Keratinocyte (primary cell): ENCODE results near the gene RAB11B. TPM values are rescaled to one million over a fixed set of nuclear protein-coding genes. Genes with fewer than 3 reads are reported as not detected.

ENCODE experiments used
- DNase-seq: peaks from one replicate; pipeline ENCODE4 v3.0.0-alpha.2; 2011; ENCODE audit warnings: low read depth, missing footprints, low spot score
- FAIRE-seq: peaks from 2 replicates; lab custom pipeline; 2011; peaks lifted over from hg19 to GRCh38; lab: Jason Lieb, UNC
- H2AFZ ChIP-seq: 2 replicates; pipeline ENCODE4 v1.6.0; 2012; ENCODE audit warnings: low read length, control low read depth, inconsistent platforms; ENCODE audit not compliant: control insufficient read depth
- H3K27ac ChIP-seq: 2 replicates; pipeline ENCODE4 v1.5.1; 2011; ENCODE audit warnings: low read length; ENCODE audit not compliant: control insufficient read depth, insufficient read depth
- H3K27me3 ChIP-seq: 3 replicates; pipeline ENCODE4 v1.6.0; 2011; ENCODE audit warnings: low read length; ENCODE audit not compliant: control insufficient read depth, insufficient read depth; ENCODE audit errors: extremely low read depth
- H3K36me3 ChIP-seq, 2 experiments: 2 replicates in 1 of 2; 3 replicates in 1 of 2; pipeline ENCODE4 v1.5.1; 2011; ENCODE audit warnings: low read length in 2 of 2, mild to moderate bottlenecking in 1 of 2; ENCODE audit not compliant: control insufficient read depth in 2 of 2, insufficient read depth in 2 of 2; ENCODE audit errors: extremely low read depth in 1 of 2
- H3K4me1 ChIP-seq: 3 replicates; pipeline ENCODE4 v1.5.1; 2011; ENCODE audit warnings: low read length; ENCODE audit not compliant: control insufficient read depth, insufficient read depth; ENCODE audit errors: extremely low read depth
- H3K4me2 ChIP-seq: 3 replicates; pipeline ENCODE4 v1.6.0; 2011; ENCODE audit warnings: low read depth, low read length; ENCODE audit not compliant: control insufficient read depth, insufficient read depth; ENCODE audit errors: extremely low read depth
- H3K4me3 ChIP-seq, 3 experiments: fragments of 200-600 bp in 1 of 3; sonication (generic) in 1 of 3; 2 replicates in 2 of 3; 3 replicates in 1 of 3; pipeline ENCODE4 v1.5.1; 2011 to 2016; ENCODE audit warnings: low read length in 3 of 3, mild to moderate bottlenecking in 3 of 3, control low read depth in 2 of 3, inconsistent platforms in 1 of 3, low read depth in 1 of 3, mixed read lengths in 1 of 3, mixed run types in 1 of 3, moderate library complexity in 1 of 3; ENCODE audit not compliant: control insufficient read depth in 2 of 3, insufficient read depth in 2 of 3; ENCODE audit errors: extremely low read depth in 1 of 3
- H3K79me2 ChIP-seq: 2 replicates; pipeline ENCODE4 v1.6.0; 2012; ENCODE audit warnings: low read length; ENCODE audit not compliant: control insufficient read depth, insufficient read depth
- H3K9ac ChIP-seq: 3 replicates; pipeline ENCODE4 v1.6.0; 2011; ENCODE audit warnings: low read length; ENCODE audit not compliant: control insufficient read depth, insufficient read depth; ENCODE audit errors: extremely low read depth
- H3K9me1 ChIP-seq: 3 replicates; pipeline ENCODE4 v1.6.0; 2011; ENCODE audit warnings: low read length; ENCODE audit not compliant: control insufficient read depth, insufficient read depth; ENCODE audit errors: extremely low read depth
- H3K9me3 ChIP-seq: 2 replicates; pipeline ENCODE4 v1.5.1; 2012; ENCODE audit warnings: low read depth, low read length; ENCODE audit not compliant: control insufficient read depth
- H4K20me1 ChIP-seq: 3 replicates; pipeline ENCODE4 v1.6.0; 2011; ENCODE audit warnings: low read length; ENCODE audit not compliant: control insufficient read depth, insufficient read depth; ENCODE audit errors: extremely low read depth
- EZH2 ChIP-seq: IDR thresholded peaks from one replicate; pipeline ENCODE4 v1.6.1; 2012; ENCODE audit warnings: inconsistent platforms, mild to moderate bottlenecking, low read length, moderate library complexity
- dilution Hi-C: fragments of 300-500 bp; cut with MboI; formaldehyde crosslinking; loops from one replicate; pipeline ENCODE4 v1.7.0; 2020; ENCODE audit warnings: low sequenced_read_pairs; ENCODE audit not compliant: extremely low pct_ligation_motif_present
- polyA plus RNA-seq, 5 experiments: library from polyadenylated mRNA; depleted of rRNA in 3 of 5; stranded (reverse) in 3 of 5; stranded (forward) in 1 of 5; unstranded in 1 of 5; fragments of >200 nt; gene quantifications; 1 replicate in 1 of 5; 2 replicates in 3 of 5; 3 replicates in 1 of 5; pipeline versions ENCODE4 v1.2.1 to v1.2.3, GENCODE V29; 2011 to 2012; ENCODE audit warnings: missing spikeins in 2 of 5, low read depth in 1 of 5, low replicate concordance in 1 of 5
- TF ChIP-seq, protein P1 (sequence below), 3 experiments: IDR thresholded peaks in 1 of 3; conservative IDR thresholded peaks in 1 of 3; optimal IDR thresholded peaks in 1 of 3; 2 replicates in 2 of 3; 3 replicates in 1 of 3; pipeline versions ENCODE3 to v1.5.1; 2011; ENCODE audit warnings: low read length in 3 of 3, mild to moderate bottlenecking in 3 of 3, moderate library complexity in 2 of 3, control low read depth in 1 of 3, inconsistent platforms in 1 of 3; ENCODE audit not compliant: insufficient read depth in 2 of 3; ENCODE audit errors: extremely low read depth in 1 of 3

RAB11B gene
- polyA plus RNA-seq, 1 donor (not counting 4 experiments of a cell fraction or from before 2014, with no cell fraction given) = 14.3 TPM

DNA sequence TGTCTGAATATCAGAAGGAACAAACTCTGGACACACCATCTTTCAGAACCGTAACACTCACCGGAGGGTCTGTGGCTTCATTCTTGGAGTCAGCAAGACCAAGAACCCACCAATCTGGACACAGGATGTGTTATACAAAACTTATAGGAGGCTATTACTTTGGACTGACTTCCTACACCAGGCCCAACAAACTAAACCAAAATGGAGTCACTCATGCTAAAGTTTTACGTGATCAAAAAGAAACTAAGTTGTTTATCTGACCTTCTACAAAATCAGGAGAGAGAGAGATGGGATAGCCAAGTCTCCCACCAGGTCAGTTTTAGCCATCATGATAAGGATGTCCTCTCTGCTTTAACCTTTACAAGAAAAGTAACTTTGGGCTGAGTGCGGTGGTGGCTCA is 3.2 kb upstream of the RAB11B start:
- no peak overlapping the region for H3K4me3 ChIP-seq
- H4K20me1 ChIP-seq = no peaks in the 10 kb centered on the region
- no peak for FAIRE-seq
- no peak overlapping the region for H3K27ac ChIP-seq
- no peak for TF ChIP-seq EZH2
- TF ChIP-seq, protein P1, sequence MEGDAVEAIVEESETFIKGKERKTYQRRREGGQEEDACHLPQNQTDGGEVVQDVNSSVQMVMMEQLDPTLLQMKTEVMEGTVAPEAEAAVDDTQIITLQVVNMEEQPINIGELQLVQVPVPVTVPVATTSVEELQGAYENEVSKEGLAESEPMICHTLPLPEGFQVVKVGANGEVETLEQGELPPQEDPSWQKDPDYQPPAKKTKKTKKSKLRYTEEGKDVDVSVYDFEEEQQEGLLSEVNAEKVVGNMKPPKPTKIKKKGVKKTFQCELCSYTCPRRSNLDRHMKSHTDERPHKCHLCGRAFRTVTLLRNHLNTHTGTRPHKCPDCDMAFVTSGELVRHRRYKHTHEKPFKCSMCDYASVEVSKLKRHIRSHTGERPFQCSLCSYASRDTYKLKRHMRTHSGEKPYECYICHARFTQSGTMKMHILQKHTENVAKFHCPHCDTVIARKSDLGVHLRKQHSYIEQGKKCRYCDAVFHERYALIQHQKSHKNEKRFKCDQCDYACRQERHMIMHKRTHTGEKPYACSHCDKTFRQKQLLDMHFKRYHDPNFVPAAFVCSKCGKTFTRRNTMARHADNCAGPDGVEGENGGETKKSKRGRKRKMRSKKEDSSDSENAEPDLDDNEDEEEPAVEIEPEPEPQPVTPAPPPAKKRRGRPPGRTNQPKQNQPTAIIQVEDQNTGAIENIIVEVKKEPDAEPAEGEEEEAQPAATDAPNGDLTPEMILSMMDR (optimal IDR thresholded peaks at IDR 0.05 in 1 of 3, IDR thresholded peaks at IDR 0.05 in 1 of 3, conservative IDR thresholded peaks at IDR 0.05 in 1 of 3; ENCODE audit: extremely low read depth in 1 of 3, insufficient read depth in 2 of 3, low read length in 3 of 3) = no peak
- H3K9ac ChIP-seq = no peak overlapping the region
- dilution Hi-C loops = no loop called here
- no peaks in the 10 kb centered on the region for H3K9me3 ChIP-seq
- H3K4me1 ChIP-seq = peaks cover 13% of the 10 kb centered on the region
- DNase-seq = no peak
- no peaks in the 10 kb centered on the region for H3K36me3 ChIP-seq
- peaks cover 12% of the 10 kb centered on the region for H3K79me2 ChIP-seq
- peaks cover 6% of the 10 kb centered on the region for H3K9me1 ChIP-seq
- H3K4me2 ChIP-seq = no peak overlapping the region
- H3K27me3 ChIP-seq = no peaks in the 10 kb centered on the region
- H2AFZ ChIP-seq = no peak overlapping the region

- Histone ChIP-seq H2AFZ (no peak overlapping the region), H3K9me1 (peaks cover 6% of the 10 kb centered on the region), H3K27me3 (no peaks in the 10 kb centered on the region), H3K4me1 (peaks cover 13% of the 10 kb centered on the region), H4K20me1 (no peaks in the 10 kb centered on the region), H3K4me2 (no peak overlapping the region), H3K36me3 (no peaks in the 10 kb centered on the region), H3K79me2 (peaks cover 15% of the 10 kb centered on the region), H3K27ac (no peak overlapping the region), H3K9ac (no peak overlapping the region), H3K9me3 (no peaks in the 10 kb centered on the region), H3K4me3 (no peak overlapping the region)
- no peak for FAIRE-seq
- TF ChIP-seq EZH2 = no peak
- TF ChIP-seq, protein P1 (optimal IDR thresholded peaks at IDR 0.05 in 1 of 3, IDR thresholded peaks at IDR 0.05 in 1 of 3, conservative IDR thresholded peaks at IDR 0.05 in 1 of 3; ENCODE audit: extremely low read depth in 1 of 3, insufficient read depth in 2 of 3, low read length in 3 of 3) = no peak
- DNase-seq = no peak
- dilution Hi-C loops = no loop called here
Observed at GRCh38 chr19:8387688-8388611, 2.2 kb upstream of the RAB11B start.
